T-cell (primary cell): ENCODE results near the gene BGN. TPM values are rescaled to one million over a fixed set of nuclear protein-coding genes. Genes with fewer than 3 reads are reported as not detected.

Source experiments
- ATAC-seq, 4 experiments: fragments of 200-7000 bp in 3 of 4; fragments of 150-1000 bp in 1 of 4; cut with Tn5 transposase; replicated peaks in 1 of 4; 1 replicate in 3 of 4; 2 replicates in 1 of 4; pipeline ENCODE4 v1.10.0; 2021; ENCODE audit warnings: moderate library complexity in 3 of 4, mild to moderate bottlenecking in 2 of 4, moderate number of reproducible peaks in 1 of 4
- CTCF ChIA-PET, 2 donors: fragments of 300-600 bp; sonication (Branson Sonifier 250); formaldehyde crosslinking; loops; one replicate each; lab custom pipeline; 2022; ENCODE audit warnings: antibody characterized with exemption in 2 of 2; lab: Charles Lee
- POLR2A ChIA-PET, 2 donors: fragments of 300-600 bp; sonication (Branson Sonifier 250); formaldehyde crosslinking; loops; one replicate each; lab custom pipeline; 2022; ENCODE audit warnings: antibody characterized with exemption in 2 of 2; lab: Charles Lee
- DNase-seq, 35 experiments: peaks; one replicate each; pipeline versions ENCODE4 v3.0.0 to v3.0.0-alpha.2; 2013 to 2023
- H3K27ac ChIP-seq: one replicate; pipeline ENCODE4 v1.5.1; 2013; ENCODE audit warnings: low read length
- H3K27me3 ChIP-seq, 2 experiments: replicated peaks in 1 of 2; 1 replicate in 1 of 2; 2 replicates in 1 of 2; pipeline versions ENCODE4 v1.6.1 to v1.7.0; 2013; ENCODE audit warnings: low read length in 1 of 2, mixed read lengths in 1 of 2; ENCODE audit not compliant: control insufficient read depth in 2 of 2, insufficient read depth in 2 of 2; ENCODE audit errors: extremely low read depth in 1 of 2
- H3K36me3 ChIP-seq, 2 donors: 1 replicate in 1 of 2; 2 replicates in 1 of 2; pipeline versions ENCODE4 v1.6.1 to v1.7.0; 2013; ENCODE audit warnings: low read length in 1 of 2; ENCODE audit not compliant: control insufficient read depth in 2 of 2, insufficient read depth in 1 of 2; ENCODE audit errors: extremely low read depth in 1 of 2
- H3K4me1 ChIP-seq, 2 experiments: 1 replicate in 1 of 2; 2 replicates in 1 of 2; pipeline versions ENCODE4 v1.6.1 to v1.7.0; 2013; ENCODE audit warnings: low read length in 2 of 2, mixed read lengths in 1 of 2; ENCODE audit not compliant: insufficient read depth in 2 of 2, control insufficient read depth in 1 of 2; ENCODE audit errors: extremely low read depth in 1 of 2
- H3K4me3 ChIP-seq, 2 donors: 1 replicate in 1 of 2; 2 replicates in 1 of 2; pipeline versions ENCODE4 v1.5.1 to v1.7.0; 2013; ENCODE audit warnings: mild to moderate bottlenecking in 2 of 2, low read length in 1 of 2, moderate library complexity in 1 of 2; ENCODE audit not compliant: control insufficient read depth in 1 of 2; ENCODE audit errors: extremely low read depth in 1 of 2
- H3K9me3 ChIP-seq: 2 replicates; pipeline ENCODE4 v1.7.0; 2013
- H3K27ac Mint-ChIP-seq, 2 donors: one replicate each; pipeline ENCODE4 v1.8.0; 2020 to 2021; ENCODE audit warnings: mild to moderate bottlenecking in 2 of 2, mixed read lengths in 2 of 2
- H3K27me3 Mint-ChIP-seq, 2 donors: one replicate each; pipeline ENCODE4 v1.8.0; 2021 to 2022; ENCODE audit warnings: mixed read lengths in 2 of 2
- H3K36me3 Mint-ChIP-seq: one replicate; pipeline ENCODE4 v1.8.0; 2021; ENCODE audit warnings: mixed read lengths
- H3K4me1 Mint-ChIP-seq, 3 donors: one replicate each; pipeline ENCODE4 v1.8.0; 2020 to 2022; ENCODE audit warnings: mixed read lengths in 3 of 3, mild to moderate bottlenecking in 1 of 3
- H3K4me3 Mint-ChIP-seq, 3 donors: one replicate each; pipeline ENCODE4 v1.8.0; 2020 to 2022; ENCODE audit warnings: mild to moderate bottlenecking in 3 of 3, mixed read lengths in 3 of 3, moderate library complexity in 3 of 3
- H3K9me3 Mint-ChIP-seq, 3 donors: one replicate each; pipeline ENCODE4 v1.8.0; 2020 to 2022; ENCODE audit warnings: mixed read lengths in 3 of 3
- WGBS: methylation state at CpG from one replicate; pipeline ENCODE4 v1.1.5; 2013; ENCODE audit warnings: missing lambda C conversion rate; ENCODE audit not compliant: insufficient coverage; 5-methylcytosine and 5-hydroxymethylcytosine counted together
- total RNA-seq, 35 experiments: library from RNA in 6 of 35; stranded (reverse) in 6 of 35; fragments of 120-200 nt in 1 of 35; gene quantifications; one replicate each; pipeline versions ENCODE4 v1.2.1 to v1.2.4 and lab custom pipeline; 2013 to 2026

BGN gene
- total RNA-seq, 5 donors from 2014 or later (not counting 1 experiment from before 2014, with no cell fraction given), result 0.25 to 0.70 (median 0.30) TPM; not detected in 2

GRCh38 chrX:153474266-153474665 lies 20.5 kb upstream of the BGN start:
- no peaks in the 10 kb centered on the region for H3K27me3 Mint-ChIP-seq
- no peaks in the 10 kb centered on the region for H3K36me3 Mint-ChIP-seq
- Histone ChIP-seq H3K27ac (no peak overlapping the region), H3K9me3 (no peaks in the 10 kb centered on the region), H3K27me3 (peaks cover 0 to 3% of the 10 kb centered on the region in 2 experiments), H3K4me3 (no peak overlapping the region), H3K36me3 (no peaks in the 10 kb centered on the region), H3K4me1 (peaks cover 4 to 32% of the 10 kb centered on the region in 2 experiments)
- ChIA-PET POLR2A (interaction anchor here in 1 of 2 donors (0.7 kb wide), 1 partner anchor 1360 kb away, joined by 3 read pairs; the partner anchor contains the start of gene SMIM9), CTCF (no interaction called here)
- H3K9me3 Mint-ChIP-seq, result no peaks in the 10 kb centered on the region
- peaks cover 5 to 20% (median 17%) of the 10 kb centered on the region in 3 donors for H3K4me1 Mint-ChIP-seq
- ATAC-seq, result no peak
- peak in 1 of 35 experiments; percentile 5 for DNase-seq
- peak overlapping the region; percentile 34 to 54 (median 39) for H3K4me3 Mint-ChIP-seq
- H3K27ac Mint-ChIP-seq, result peak overlapping the region; percentile 31 to 39
- 100% methylated on average over 2 of the region's 10 CpGs for WGBS

GRCh38 chrX:153474718-153475117 lies 20.1 kb upstream of the BGN start:
- Mint-ChIP-seq H3K27ac (no peak overlapping the region), H3K27me3 (no peaks in the 10 kb centered on the region), H3K4me3 (peak overlapping the region in 1 of 3 donors; percentile 54), H3K36me3 (no peaks in the 10 kb centered on the region), H3K9me3 (no peaks in the 10 kb centered on the region), H3K4me1 (peaks cover 5 to 17% (median 16%) of the 10 kb centered on the region in 3 donors)
- ChIA-PET CTCF (no interaction called here), POLR2A (no interaction called here)
- no peak overlapping the region for H3K27ac ChIP-seq
- H3K36me3 ChIP-seq, result no peaks in the 10 kb centered on the region
- no peaks in the 10 kb centered on the region for H3K9me3 ChIP-seq
- 1% methylated on average over 46 of the region's 59 CpGs for WGBS
- DNase-seq, result peak in 32 of 35 experiments; percentile 10 to 66 (median 31)
- H3K27me3 ChIP-seq, result peaks cover 0 to 3% of the 10 kb centered on the region in 2 experiments
- ATAC-seq, result no peak
- H3K4me1 ChIP-seq, result peaks cover 4 to 27% of the 10 kb centered on the region in 2 experiments
- H3K4me3 ChIP-seq, result peak overlapping the region; percentile 34 to 38

- 80% methylated on average over 1 of the region's 7 CpGs for WGBS
- peak overlapping the region in 1 of 3 donors; percentile 54 for H3K4me3 Mint-ChIP-seq
- no peaks in the 10 kb centered on the region for H3K9me3 ChIP-seq
Measured at GRCh38 chrX:153475271-153475670, 19.5 kb upstream of the BGN start.

GRCh38 chrX:153475751-153476281 lies 19.0 kb upstream of the BGN start:
- peak overlapping the region in 1 of 2 donors; percentile 39 for H3K27ac Mint-ChIP-seq
- Histone ChIP-seq H3K9me3 (no peaks in the 10 kb centered on the region), H3K4me3 (no peak overlapping the region), H3K36me3 (no peaks in the 10 kb centered on the region), H3K4me1 (peaks cover 4 to 23% of the 10 kb centered on the region in 2 experiments), H3K27me3 (peaks cover 0 to 3% of the 10 kb centered on the region in 2 experiments), H3K27ac (no peak overlapping the region)
- peak overlapping the region in 2 of 3 donors; percentile 28 to 54 for H3K4me3 Mint-ChIP-seq
- no peaks in the 10 kb centered on the region for H3K27me3 Mint-ChIP-seq
- DNase-seq (no peak), ATAC-seq (no peak)
- ChIA-PET CTCF (interaction anchor here in 1 of 2 donors (0.7 kb wide), 1 partner anchor 44 kb away, joined by 3 read pairs; no protein-coding TSS in a partner anchor), POLR2A (no interaction called here)
- H3K9me3 Mint-ChIP-seq, result no peaks in the 10 kb centered on the region
- H3K4me1 Mint-ChIP-seq, result peaks cover 5 to 17% (median 15%) of the 10 kb centered on the region in 3 donors
- WGBS, result 93% methylated on average over 3 of the region's 11 CpGs
- no peaks in the 10 kb centered on the region for H3K36me3 Mint-ChIP-seq

More at GRCh38 chrX:153475271-153475670, 19.5 kb upstream of the BGN start:
- no peaks in the 10 kb centered on the region for H3K36me3 ChIP-seq
- no peak for DNase-seq
- H3K27me3 ChIP-seq, result peaks cover 0 to 3% of the 10 kb centered on the region in 2 experiments
- ChIA-PET POLR2A (no interaction called here), CTCF (no interaction called here)
- H3K27me3 Mint-ChIP-seq, result no peaks in the 10 kb centered on the region
- peak overlapping the region in 1 of 2 donors; percentile 39 for H3K27ac Mint-ChIP-seq
- peaks cover 4 to 24% of the 10 kb centered on the region in 2 experiments for H3K4me1 ChIP-seq
- peak overlapping the region; percentile 34 to 38 for H3K4me3 ChIP-seq
- no peak for ATAC-seq
- no peak overlapping the region for H3K27ac ChIP-seq
- no peaks in the 10 kb centered on the region for H3K9me3 Mint-ChIP-seq
- H3K4me1 Mint-ChIP-seq, result peaks cover 5 to 17% (median 16%) of the 10 kb centered on the region in 3 donors
- H3K36me3 Mint-ChIP-seq, result no peaks in the 10 kb centered on the region

GRCh38 chrX:153476666-153477363 lies 18.0 kb upstream of the BGN start:
- ATAC-seq, result no peak
- no peaks in the 10 kb centered on the region for H3K27me3 Mint-ChIP-seq
- peaks cover 5 to 12% (median 9%) of the 10 kb centered on the region in 3 donors for H3K4me1 Mint-ChIP-seq
- CTCF ChIA-PET, result interaction anchor here (0.6 kb wide), 2 partner anchors 540 to 546 kb away, joined by 3 to 9 read pairs; no protein-coding TSS in a partner anchor
- no peaks in the 10 kb centered on the region for H3K36me3 ChIP-seq
- no peak overlapping the region for H3K4me3 Mint-ChIP-seq
- no peaks in the 10 kb centered on the region for H3K9me3 ChIP-seq
- no peak overlapping the region for H3K27ac ChIP-seq
- no peak overlapping the region for H3K4me3 ChIP-seq
- no peak for DNase-seq
- H3K36me3 Mint-ChIP-seq, result no peaks in the 10 kb centered on the region
- H3K4me1 ChIP-seq, result peaks cover 4 to 16% of the 10 kb centered on the region in 2 experiments
- H3K27me3 ChIP-seq, result peaks cover 0 to 3% of the 10 kb centered on the region in 2 experiments
- POLR2A ChIA-PET, result no interaction called here
- no peaks in the 10 kb centered on the region for H3K9me3 Mint-ChIP-seq
- 80% methylated on average over 1 of the region's 16 CpGs for WGBS
- no peak overlapping the region for H3K27ac Mint-ChIP-seq

GRCh38 chrX:153477364-153477857 lies 17.4 kb upstream of the BGN start:
- Histone ChIP-seq H3K27me3 (peaks cover 0 to 3% of the 10 kb centered on the region in 2 experiments), H3K4me3 (no peak overlapping the region), H3K36me3 (no peaks in the 10 kb centered on the region), H3K27ac (no peak overlapping the region), H3K9me3 (no peaks in the 10 kb centered on the region), H3K4me1 (peaks cover 4 to 16% of the 10 kb centered on the region in 2 experiments)
- ChIA-PET POLR2A (no interaction called here), CTCF (no interaction called here)
- H3K9me3 Mint-ChIP-seq, result no peaks in the 10 kb centered on the region
- H3K27ac Mint-ChIP-seq, result no peak overlapping the region
- ATAC-seq (no peak), DNase-seq (no peak)
- peaks cover 5 to 12% (median 9%) of the 10 kb centered on the region in 3 donors for H3K4me1 Mint-ChIP-seq
- no peak overlapping the region for H3K4me3 Mint-ChIP-seq
- no peaks in the 10 kb centered on the region for H3K36me3 Mint-ChIP-seq
- H3K27me3 Mint-ChIP-seq, result no peaks in the 10 kb centered on the region
- WGBS, result 93% methylated on average over 2 of the region's 11 CpGs
